Left lung (tissue), 10 donors: ENCODE measurements around the gene OR7D4. TPM values are rescaled to one million over a fixed set of nuclear protein-coding genes. Genes with fewer than 3 reads are reported as not detected.

ENCODE experiments used
- ATAC-seq: fragments of 200-7000 bp; cut with Tn5 transposase; one replicate; pipeline ENCODE4 v1.9.1; 2020; ENCODE audit warnings: moderate library complexity
- DNase-seq, 4 donors: peaks; one replicate each; pipeline ENCODE4 v3.0.0-alpha.2; 2013 to 2020
- H3K27ac ChIP-seq, 2 donors: fragments of 200-600 bp; sonication (generic) in 1 of 2; one replicate each; pipeline versions ENCODE4 v1.5.0 to v1.8.0; 2020 to 2021
- H3K27me3 ChIP-seq, 2 donors: fragments of 200-600 bp; sonication (generic) in 1 of 2; one replicate each; pipeline versions ENCODE4 v1.5.0 to v1.8.0; 2020 to 2021
- H3K36me3 ChIP-seq, 2 donors: fragments of 200-600 bp; sonication (generic) in 1 of 2; one replicate each; pipeline versions ENCODE4 v1.5.0 to v1.8.0; 2020 to 2021
- H3K4me1 ChIP-seq, 2 donors: fragments of 200-600 bp; one replicate each; pipeline ENCODE4 v1.8.0; 2021
- H3K4me3 ChIP-seq, 2 donors: fragments of 200-600 bp; sonication (generic) in 1 of 2; one replicate each; pipeline versions ENCODE4 v1.5.0 to v1.8.0; 2020 to 2021; ENCODE audit warnings: mild to moderate bottlenecking in 1 of 2
- H3K9me3 ChIP-seq, 2 donors: fragments of 200-600 bp; sonication (generic) in 1 of 2; one replicate each; pipeline versions ENCODE4 v1.5.0 to v1.8.0; 2020 to 2021
- CTCF ChIP-seq, 2 donors: fragments of 200-600 bp; sonication (generic) in 1 of 2; IDR thresholded peaks; one replicate each; pipeline versions ENCODE4 v1.5.0 to v1.8.0; 2021; ENCODE audit warnings: antibody characterized with exemption in 2 of 2
- intact Hi-C, 2 donors: fragments of 100-400 bp; cut with DNase I; formaldehyde crosslinking; loops; one replicate each; pipeline versions ENCODE4 v1.11.2 to v1.14.2; 2022
- polyA plus RNA-seq, 6 donors: library from polyadenylated mRNA; unstranded; fragments of 120-200 nt; gene quantifications; one replicate each; pipeline ENCODE4 v1.2.1, GENCODE V29; 2013; ENCODE audit not compliant: insufficient read length in 6 of 6
- total RNA-seq, 2 donors: library from RNA; stranded (reverse); fragmentation: NEBNext Ultra II Directional; extraction: Animal tissue kit (Norgen Biotek cat#: 25700); gene quantifications; one replicate each; pipeline ENCODE4 v1.2.1, GENCODE V29; 2021
- donor health status: DM: no; HTN: yes; CAD: no.
- donor health status: DM: no; HTN: no; CAD: no.

Gene OR7D4
- total and polyA plus RNA-seq, 8 donors = 0.03 to 0.10 (median 0.06) TPM; not detected in 2

DNA sequence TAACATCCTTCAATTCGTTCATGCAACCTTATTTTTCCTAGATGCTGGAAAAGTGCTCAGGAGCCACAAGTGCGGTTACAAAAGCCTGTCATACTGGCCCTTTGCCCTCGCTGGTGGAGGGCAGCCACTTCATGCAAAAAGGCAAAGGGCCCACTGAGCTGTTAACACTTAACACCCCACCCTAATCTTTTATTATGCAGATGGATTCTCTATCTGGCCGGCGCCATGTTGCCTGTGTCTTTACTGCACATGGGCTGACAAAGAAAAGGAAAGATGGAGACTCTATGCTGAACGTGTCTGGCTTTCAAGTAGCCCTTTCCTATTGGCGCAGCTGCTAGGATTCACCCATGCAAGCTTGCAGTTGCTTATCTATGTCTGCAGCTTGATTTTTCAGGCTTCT, 29.9 kb downstream of the OR7D4 start:
- DNase-seq = no peak
- H3K4me1 ChIP-seq = no peaks in the 10 kb centered on the region
- no peak for ATAC-seq
- intact Hi-C loops = no loop called here
- H3K27me3 ChIP-seq = peaks cover 0 to 11% of the 10 kb centered on the region in 2 donors
- no peak for TF ChIP-seq CTCF (IDR thresholded peaks at IDR 0.05)
- no peaks in the 10 kb centered on the region for H3K36me3 ChIP-seq
- peaks cover 0 to 15% of the 10 kb centered on the region in 2 donors for H3K9me3 ChIP-seq
- H3K27ac ChIP-seq = no peak overlapping the region
- no peak overlapping the region for H3K4me3 ChIP-seq

GRCh38 chr19:9187191-9187590, 32.2 kb downstream of the OR7D4 start:
- no peak overlapping the region for H3K4me3 ChIP-seq
- H3K9me3 ChIP-seq = peaks cover 0 to 23% of the 10 kb centered on the region in 2 donors
- no peaks in the 10 kb centered on the region for H3K4me1 ChIP-seq
- TF ChIP-seq CTCF (IDR thresholded peaks at IDR 0.05) = no peak
- intact Hi-C loops = no loop called here
- H3K36me3 ChIP-seq = no peaks in the 10 kb centered on the region
- no peak overlapping the region for H3K27ac ChIP-seq
- H3K27me3 ChIP-seq = peaks cover 0 to 3% of the 10 kb centered on the region in 2 donors
- no peak for ATAC-seq
- no peak for DNase-seq

DNA sequence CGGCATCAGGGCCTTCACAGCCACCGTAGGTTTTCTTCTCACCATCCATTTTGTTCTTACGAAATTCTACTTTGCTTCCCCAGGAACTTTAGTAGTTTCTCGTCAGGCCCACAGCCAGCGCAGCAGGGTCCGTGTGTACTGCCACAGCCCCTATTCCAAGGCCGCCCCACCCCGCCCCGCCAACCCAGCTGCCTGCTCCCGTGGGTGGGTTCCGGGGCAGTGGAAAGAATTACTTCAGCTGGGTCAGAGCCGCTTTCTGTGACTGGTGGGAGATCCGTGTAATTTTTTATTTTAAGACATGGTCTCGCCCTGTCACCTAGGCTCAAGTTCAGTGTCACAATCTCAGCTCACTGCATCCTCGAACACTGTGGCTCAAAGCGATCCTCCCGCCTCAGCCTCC, 36.4 kb downstream of the OR7D4 start:
- Histone ChIP-seq H3K9me3 (peaks cover 0 to 17% of the 10 kb centered on the region in 2 donors), H3K36me3 (no peaks in the 10 kb centered on the region), H3K27ac (no peak overlapping the region), H3K4me3 (no peak overlapping the region), H3K27me3 (no peaks in the 10 kb centered on the region), H3K4me1 (no peaks in the 10 kb centered on the region)
- TF ChIP-seq CTCF (IDR thresholded peaks at IDR 0.05) = no peak
- intact Hi-C loops = no loop called here
- DNase-seq (no peak), ATAC-seq (no peak)

DNA sequence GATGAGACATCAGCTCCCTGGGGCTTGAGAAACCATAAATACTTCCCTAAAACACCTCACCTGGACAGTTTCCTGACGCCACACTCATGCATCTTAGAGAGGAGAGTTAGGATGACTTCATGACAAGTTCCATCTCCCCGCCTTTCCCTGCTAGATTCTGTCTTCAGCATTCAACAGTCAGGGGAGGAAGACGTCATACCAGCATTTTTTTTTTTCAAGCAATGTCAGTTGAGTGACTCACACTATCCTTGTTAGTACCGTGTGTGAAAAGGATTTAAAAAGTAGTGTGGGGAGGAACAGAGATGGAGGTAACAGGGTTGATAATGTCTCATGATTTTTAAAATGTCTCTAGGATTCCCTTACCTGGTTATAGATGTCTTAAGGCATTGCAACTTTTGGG, 40.5 kb downstream of the OR7D4 start, which contains the start of gene OR7D2:
Gene OR7D2 (plus strand): TSS at position 79 of the 400 bp plus-strand sequence. CDS start 6,803 bp downstream, outside the sequence.
- H3K4me1 ChIP-seq = no peaks in the 10 kb centered on the region
- H3K27ac ChIP-seq = no peak within 1 kb of the TSS
- no peak for DNase-seq
- H3K36me3 ChIP-seq = no peaks in the 10 kb centered on the region
- intact Hi-C loops = no loop called here
- no peak for ATAC-seq
- no peak for TF ChIP-seq CTCF (IDR thresholded peaks at IDR 0.05)
- peaks cover 0 to 7% of the 10 kb centered on the region in 2 donors for H3K9me3 ChIP-seq
- H3K27me3 ChIP-seq = no peaks in the 10 kb centered on the region
- no peak within 1 kb of the TSS for H3K4me3 ChIP-seq

DNA sequence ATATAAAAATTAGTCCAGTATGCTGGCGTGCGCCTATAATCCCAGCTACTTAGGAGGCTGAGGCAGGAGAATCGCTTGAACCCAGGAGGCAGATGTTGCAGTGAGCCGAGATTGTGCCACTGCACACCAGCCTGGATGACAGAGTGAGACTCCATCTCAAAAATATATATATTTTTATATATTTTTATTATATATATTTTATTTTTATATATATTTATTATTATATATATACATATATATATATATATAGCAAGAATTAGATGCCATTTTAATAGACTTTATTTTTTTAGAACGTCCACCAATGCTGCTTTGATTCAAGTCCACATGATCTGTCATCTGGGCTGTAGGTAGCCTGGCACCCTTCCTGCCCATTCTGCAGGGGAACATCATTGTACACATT, 44.1 kb downstream of the OR7D4 start:
- Histone ChIP-seq H3K9me3 (no peaks in the 10 kb centered on the region), H3K4me1 (no peaks in the 10 kb centered on the region), H3K27ac (no peak overlapping the region), H3K4me3 (no peak overlapping the region), H3K36me3 (no peaks in the 10 kb centered on the region), H3K27me3 (no peaks in the 10 kb centered on the region)
- DNase-seq (no peak), ATAC-seq (no peak)
- TF ChIP-seq CTCF (IDR thresholded peaks at IDR 0.05) = no peak
- intact Hi-C loops = no loop called here
